SK-N-SH treated with all-trans-retinoic acid at 6 μM for 48 hours (cell line): ENCODE data around the gene FPR2.

Source experiments
- GLIS3 ChIP-seq: fragments of 250-450 bp; sonication (Bioruptor Pico); IDR thresholded peaks from 2 replicates; pipeline ENCODE4 v1.5.0; 2020; ENCODE audit warnings: mild to moderate bottlenecking, moderate library complexity
- ZNF8 ChIP-seq: fragments of 450-650 bp; formaldehyde crosslinking; IDR thresholded peaks from 2 replicates; pipeline ENCODE4 v1.5.0; 2020; ENCODE audit warnings: mild to moderate bottlenecking, moderate library complexity
- TF ChIP-seq, protein P1 (sequence below): fragments of 250-450 bp; sonication (Bioruptor Pico); IDR thresholded peaks from 2 replicates; pipeline ENCODE4 v1.8.0; 2020; ENCODE audit warnings: mild to moderate bottlenecking, moderate library complexity, borderline replicate concordance

GRCh38 chr19:51737924-51738323, 23.1 kb upstream of the FPR2 start:
- TF ChIP-seq GLIS3 (CRISPR knock-in tag), result no peak
- TF ChIP-seq ZNF8 (CRISPR knock-in tag), result no peak
- TF ChIP-seq, protein P1, sequence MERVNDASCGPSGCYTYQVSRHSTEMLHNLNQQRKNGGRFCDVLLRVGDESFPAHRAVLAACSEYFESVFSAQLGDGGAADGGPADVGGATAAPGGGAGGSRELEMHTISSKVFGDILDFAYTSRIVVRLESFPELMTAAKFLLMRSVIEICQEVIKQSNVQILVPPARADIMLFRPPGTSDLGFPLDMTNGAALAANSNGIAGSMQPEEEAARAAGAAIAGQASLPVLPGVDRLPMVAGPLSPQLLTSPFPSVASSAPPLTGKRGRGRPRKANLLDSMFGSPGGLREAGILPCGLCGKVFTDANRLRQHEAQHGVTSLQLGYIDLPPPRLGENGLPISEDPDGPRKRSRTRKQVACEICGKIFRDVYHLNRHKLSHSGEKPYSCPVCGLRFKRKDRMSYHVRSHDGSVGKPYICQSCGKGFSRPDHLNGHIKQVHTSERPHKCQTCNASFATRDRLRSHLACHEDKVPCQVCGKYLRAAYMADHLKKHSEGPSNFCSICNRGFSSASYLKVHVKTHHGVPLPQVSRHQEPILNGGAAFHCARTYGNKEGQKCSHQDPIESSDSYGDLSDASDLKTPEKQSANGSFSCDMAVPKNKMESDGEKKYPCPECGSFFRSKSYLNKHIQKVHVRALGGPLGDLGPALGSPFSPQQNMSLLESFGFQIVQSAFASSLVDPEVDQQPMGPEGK (CRISPR knock-in tag), result no peak
